DMS53 treated with DMSO at 0.1 percent for 48 hours (cell line): Measurements from ENCODE around the gene USP34.
A peak's percentile ranks its signal among the peaks of the same experiment; 100 is the strongest.

Experiments used
- DNase-seq: peaks from one replicate; lab custom pipeline; 2025; ENCODE audit not compliant: unreplicated experiment; lab: John Stamatoyannopoulos, UW

USP34 gene

GRCh38 chr2:61378281-61378680, 92.6 kb downstream of the USP34 start:
- DNase-seq, result no peak

GRCh38 chr2:61377046-61377445, 93.8 kb downstream of the USP34 start:
- DNase-seq, result no peak

- no peak for DNase-seq
Measured at GRCh38 chr2:61376211-61376610, 94.7 kb downstream of the USP34 start.

GRCh38 chr2:61371027-61371426, 99.9 kb downstream of the USP34 start:
- no peak for DNase-seq

- DNase-seq, result no peak
Measured at GRCh38 chr2:61368687-61369665, 101.9 kb downstream of the USP34 start.

GRCh38 chr2:61367177-61367576, 103.7 kb downstream of the USP34 start:
- DNase-seq, result no peak

GRCh38 chr2:61363580-61363979, 107.3 kb downstream of the USP34 start:
- no peak for DNase-seq

- no peak for DNase-seq
Measured at GRCh38 chr2:61362873-61363272, 108.0 kb downstream of the USP34 start.

- DNase-seq, result no peak
Measured at GRCh38 chr2:61361068-61361467, 109.8 kb downstream of the USP34 start.

GRCh38 chr2:61359058-61359457, 111.8 kb downstream of the USP34 start:
- no peak for DNase-seq

- DNase-seq, result no peak
Measured at GRCh38 chr2:61357681-61358080, 113.2 kb downstream of the USP34 start.

GRCh38 chr2:61356958-61357350, 113.9 kb downstream of the USP34 start:
- no peak for DNase-seq

GRCh38 chr2:61356261-61356957, 114.5 kb downstream of the USP34 start:
- DNase-seq, result no peak

- DNase-seq, result no peak
Measured at GRCh38 chr2:61354543-61355197, 116.2 kb downstream of the USP34 start.

- DNase-seq, result no peak
Measured at GRCh38 chr2:61353909-61354308, 117.0 kb downstream of the USP34 start.

- no peak for DNase-seq
Measured at GRCh38 chr2:61350777-61351176, 120.1 kb downstream of the USP34 start.

GRCh38 chr2:61343141-61343540, 127.7 kb downstream of the USP34 start:
- DNase-seq, result no peak

GRCh38 chr2:61340242-61340641, 130.6 kb downstream of the USP34 start:
- DNase-seq, result peak; percentile 30

- no peak for DNase-seq
Measured at GRCh38 chr2:61338447-61338846, 132.4 kb downstream of the USP34 start.

- no peak for DNase-seq
Measured at GRCh38 chr2:61335187-61335586, 135.7 kb downstream of the USP34 start.

GRCh38 chr2:61334466-61334865, 136.4 kb downstream of the USP34 start:
- DNase-seq, result no peak
